Measurements from ENCODE around the gene APBB2. TPM values are rescaled to one million over a fixed set of nuclear protein-coding genes. Genes with fewer than 3 reads are reported as not detected.
"Not testable (repeated sequence)": the region's sequence is repeated elsewhere in the genome, so short reads cannot be mapped to it uniquely, and the experiment has no call there.

The APBB2 gene
- total RNA-seq, 1 donor, result 3.7 TPM

DNA sequence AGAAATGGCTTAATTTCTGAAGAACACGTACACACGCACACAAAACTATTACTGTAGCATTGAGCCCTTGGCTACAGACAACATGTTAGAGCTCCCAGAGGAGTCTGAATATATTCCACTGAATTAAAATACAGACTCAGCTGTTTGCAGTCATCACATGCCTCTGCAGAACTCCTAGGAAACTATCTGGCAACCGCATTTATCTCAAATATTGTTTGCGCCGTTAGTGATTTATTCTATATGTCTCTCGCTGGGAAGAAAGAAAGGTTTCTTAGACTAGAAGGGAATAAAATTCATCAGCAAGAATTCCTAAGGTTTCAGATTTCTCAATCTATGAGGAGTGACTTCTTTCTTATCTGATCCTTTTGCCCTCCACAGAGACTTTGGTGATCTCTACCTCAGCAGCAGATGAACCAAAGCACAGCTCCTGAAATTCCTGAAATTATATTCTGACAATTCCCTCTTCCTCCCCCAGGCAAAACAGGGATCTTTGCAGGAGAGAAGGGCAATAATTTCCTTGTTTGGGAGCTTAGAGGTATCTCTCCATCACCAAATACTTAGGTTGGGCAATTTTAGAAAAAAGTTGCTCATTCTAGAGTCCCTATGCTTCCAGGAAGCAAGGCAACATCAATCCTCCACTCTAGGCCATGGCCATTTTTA is 199.2 kb downstream of the APBB2 start:
- Histone ChIP-seq H3K4me3 (ENCODE audit: low read length) (no peak overlapping the region), H3K4me1 (ENCODE audit: insufficient read depth, low read length) (no peaks in the 10 kb centered on the region), H3K9me3 (ENCODE audit: low read depth, low read length) (no peaks in the 10 kb centered on the region), H3K27me3 (ENCODE audit: insufficient read depth, low read length) (no peaks in the 10 kb centered on the region)

DNA sequence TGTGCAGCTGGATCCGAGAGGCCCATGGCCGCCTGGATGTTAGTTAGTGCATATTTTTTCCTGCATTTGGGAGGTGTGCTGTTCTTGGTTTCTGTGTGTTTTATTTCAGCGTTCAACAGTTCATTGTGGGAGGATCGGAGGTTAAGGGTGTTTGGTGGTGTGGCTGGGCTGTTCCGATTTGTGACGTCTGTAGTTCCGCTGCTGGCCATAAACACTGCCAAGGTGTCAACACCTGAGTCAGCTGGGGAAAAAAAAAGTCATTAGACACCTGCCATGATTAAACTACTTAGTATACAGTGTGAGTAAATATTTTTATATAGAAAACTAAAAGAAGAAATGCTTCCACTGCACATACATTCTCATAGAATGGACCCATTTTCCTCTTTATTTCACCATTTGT is 200.2 kb downstream of the APBB2 start:
- no peaks in the 10 kb centered on the region for H3K27me3 ChIP-seq (ENCODE audit: insufficient read depth, low read length)
- H3K9me3 ChIP-seq (ENCODE audit: low read depth, low read length), result no peaks in the 10 kb centered on the region
- H3K4me1 ChIP-seq (ENCODE audit: insufficient read depth, low read length), result no peaks in the 10 kb centered on the region
- no peak overlapping the region for H3K4me3 ChIP-seq (ENCODE audit: low read length)

DNA sequence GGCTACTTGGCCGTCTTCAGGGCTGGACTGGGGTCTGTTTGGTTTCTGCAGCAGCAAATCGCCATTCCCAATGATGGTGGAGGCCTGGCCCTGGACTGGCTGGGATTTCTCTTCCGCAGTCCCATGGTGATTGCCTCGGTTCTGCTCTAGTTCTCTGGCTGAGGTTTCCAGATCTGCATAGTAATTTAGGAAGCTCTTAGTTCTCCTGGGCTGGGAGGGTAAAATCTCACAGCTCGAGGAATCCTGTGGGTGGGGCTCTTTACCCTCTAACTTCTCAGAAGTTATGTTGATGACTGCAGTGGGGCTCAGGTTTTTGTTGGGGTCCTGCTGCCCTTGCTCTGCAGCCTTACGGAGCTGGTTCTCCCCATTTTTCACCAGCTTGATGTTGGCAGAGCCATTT is 200.6 kb downstream of the APBB2 start:
- H3K4me1 ChIP-seq (ENCODE audit: insufficient read depth, low read length), result no peaks in the 10 kb centered on the region
- no peak overlapping the region for H3K4me3 ChIP-seq (ENCODE audit: low read length)
- no peaks in the 10 kb centered on the region for H3K27me3 ChIP-seq (ENCODE audit: insufficient read depth, low read length)
- no peaks in the 10 kb centered on the region for H3K9me3 ChIP-seq (ENCODE audit: low read depth, low read length)

DNA sequence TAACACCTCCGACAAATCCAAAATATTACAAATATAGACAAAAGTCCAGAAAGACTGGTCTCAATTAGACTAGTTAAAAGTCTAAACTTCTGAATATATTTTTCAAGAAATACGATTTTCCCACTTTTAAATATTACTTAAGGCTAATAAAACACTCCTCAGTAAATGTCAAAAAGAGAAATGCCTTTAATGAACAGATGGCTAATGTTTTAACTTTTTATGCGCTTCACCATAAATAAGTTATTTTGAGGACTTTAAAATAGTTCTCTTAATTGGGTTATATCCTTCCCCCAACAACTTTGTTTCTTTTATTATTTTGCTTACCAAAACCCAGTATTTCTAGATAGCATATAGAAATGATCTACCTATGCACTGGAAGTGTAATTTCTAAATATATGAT is 201.4 kb downstream of the APBB2 start:
- H3K27me3 ChIP-seq (ENCODE audit: insufficient read depth, low read length), result no peaks in the 10 kb centered on the region
- H3K4me3 ChIP-seq (ENCODE audit: low read length), result no peak overlapping the region
- H3K9me3 ChIP-seq (ENCODE audit: low read depth, low read length), result no peaks in the 10 kb centered on the region
- no peaks in the 10 kb centered on the region for H3K4me1 ChIP-seq (ENCODE audit: insufficient read depth, low read length)

DNA sequence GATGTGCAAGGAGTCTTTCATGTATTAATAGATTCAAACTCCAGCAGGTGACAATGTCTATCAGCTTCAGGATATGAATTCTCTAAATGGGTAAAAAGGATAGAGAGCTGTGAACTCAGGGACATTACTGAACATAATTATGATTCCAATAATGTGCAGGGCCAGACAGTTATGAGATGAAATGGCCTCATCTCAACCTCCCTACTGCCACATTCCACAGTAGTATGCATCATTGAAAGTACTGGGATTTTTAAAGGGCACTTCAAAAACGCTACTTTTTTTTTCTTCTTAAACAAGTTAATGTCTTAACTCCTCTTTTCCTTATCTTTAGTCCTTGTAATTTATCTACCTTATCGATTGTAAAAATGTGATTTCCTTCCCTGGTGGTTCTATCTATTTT is 202.0 kb downstream of the APBB2 start:
- Histone ChIP-seq H3K27me3 (ENCODE audit: insufficient read depth, low read length) (no peaks in the 10 kb centered on the region), H3K4me3 (ENCODE audit: low read length) (no peak overlapping the region), H3K4me1 (ENCODE audit: insufficient read depth, low read length) (no peaks in the 10 kb centered on the region), H3K9me3 (ENCODE audit: low read depth, low read length) (no peaks in the 10 kb centered on the region)

DNA sequence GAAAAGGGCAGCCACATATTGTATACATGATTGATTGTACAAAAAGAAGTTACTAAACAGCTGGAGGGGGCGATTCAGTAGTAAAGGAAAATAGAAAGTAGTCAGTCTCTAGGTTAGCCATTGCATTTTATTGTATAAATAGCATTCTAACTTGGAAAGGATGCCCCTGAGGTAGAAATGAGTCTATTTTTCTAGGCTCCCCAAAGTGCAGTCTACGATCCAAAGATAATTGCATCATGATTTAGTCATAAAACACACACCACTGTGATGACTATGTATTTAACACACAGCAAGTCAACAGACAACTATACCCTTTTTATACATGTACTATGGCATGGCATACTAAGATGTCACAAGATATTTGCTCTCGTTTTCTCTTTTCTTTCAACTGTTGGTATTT is 204.9 kb downstream of the APBB2 start:
- no peaks in the 10 kb centered on the region for H3K9me3 ChIP-seq (ENCODE audit: low read depth, low read length)
- no peaks in the 10 kb centered on the region for H3K4me1 ChIP-seq (ENCODE audit: insufficient read depth, low read length)
- H3K27me3 ChIP-seq (ENCODE audit: insufficient read depth, low read length), result no peaks in the 10 kb centered on the region
- H3K4me3 ChIP-seq (ENCODE audit: low read length), result no peak overlapping the region

DNA sequence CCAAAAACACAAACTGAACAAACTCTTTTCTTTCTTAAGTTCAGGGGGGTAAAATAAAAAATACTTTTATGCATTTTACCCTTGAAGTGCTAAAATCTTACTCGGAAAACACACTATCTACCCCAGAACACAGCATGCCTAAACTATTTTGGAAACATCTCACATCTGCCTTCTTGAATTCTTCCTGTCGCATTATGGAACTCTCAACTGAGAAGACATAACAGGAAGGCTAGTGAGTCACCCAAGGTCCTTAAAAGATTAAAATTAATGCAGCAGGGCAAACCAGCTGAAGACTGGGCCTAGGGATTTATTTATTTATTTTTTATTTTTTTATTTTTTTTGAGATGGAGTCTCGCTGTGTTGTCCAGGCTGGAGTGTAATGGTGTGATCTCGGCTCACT is 208.2 kb downstream of the APBB2 start:
- no peaks in the 10 kb centered on the region for H3K4me1 ChIP-seq (ENCODE audit: insufficient read depth, low read length)
- no peaks in the 10 kb centered on the region for H3K27me3 ChIP-seq (ENCODE audit: insufficient read depth, low read length)
- H3K9me3 ChIP-seq (ENCODE audit: low read depth, low read length), result no peaks in the 10 kb centered on the region
- H3K4me3 ChIP-seq (ENCODE audit: low read length), result no peak overlapping the region

DNA sequence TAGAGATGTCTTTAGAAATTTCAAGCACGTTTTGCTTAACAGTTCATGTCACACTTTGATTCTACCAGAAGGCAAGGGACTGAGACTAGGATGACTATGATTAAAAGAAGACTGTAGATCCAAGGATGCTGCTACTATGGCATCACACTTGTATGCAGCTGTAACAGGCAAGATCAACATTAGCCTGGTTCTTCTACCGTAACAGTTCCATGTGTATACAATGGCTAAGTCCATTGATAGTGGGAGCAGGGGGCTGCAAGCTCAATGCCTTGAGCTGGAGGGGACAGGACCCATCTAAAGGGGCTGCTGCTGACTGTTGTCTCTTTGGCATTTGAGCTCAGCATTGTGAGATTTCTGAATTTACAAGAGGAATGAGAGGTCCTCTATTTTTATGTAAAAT is 212.0 kb downstream of the APBB2 start:
- peaks cover 22% of the 10 kb centered on the region for H3K4me1 ChIP-seq (ENCODE audit: insufficient read depth, low read length)
- H3K9me3 ChIP-seq (ENCODE audit: low read depth, low read length), result no peaks in the 10 kb centered on the region
- H3K27me3 ChIP-seq (ENCODE audit: insufficient read depth, low read length), result no peaks in the 10 kb centered on the region
- no peak overlapping the region for H3K4me3 ChIP-seq (ENCODE audit: low read length)

DNA sequence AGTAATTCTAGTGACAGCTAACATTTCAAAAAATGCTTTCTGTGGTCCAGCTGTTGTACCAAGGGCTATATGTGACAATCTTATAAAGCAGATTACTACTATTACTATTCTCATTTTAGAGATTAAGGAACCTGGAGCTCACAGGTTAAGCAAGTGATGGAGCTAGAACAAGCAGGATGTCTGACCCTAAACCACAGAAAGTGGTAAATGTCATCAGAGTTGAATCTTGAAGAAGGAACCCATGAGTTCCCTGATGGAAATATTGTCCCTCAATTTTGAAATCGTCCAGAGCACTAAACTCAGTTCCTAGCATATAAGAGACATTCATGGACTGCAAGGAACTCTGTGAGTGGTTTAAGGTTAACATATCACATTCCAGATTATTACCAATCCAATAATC is 214.0 kb downstream of the APBB2 start:
- H3K4me1 ChIP-seq (ENCODE audit: insufficient read depth, low read length), result peaks cover 22% of the 10 kb centered on the region
- H3K9me3 ChIP-seq (ENCODE audit: low read depth, low read length), result no peaks in the 10 kb centered on the region
- no peaks in the 10 kb centered on the region for H3K27me3 ChIP-seq (ENCODE audit: insufficient read depth, low read length)
- no peak overlapping the region for H3K4me3 ChIP-seq (ENCODE audit: low read length)

DNA sequence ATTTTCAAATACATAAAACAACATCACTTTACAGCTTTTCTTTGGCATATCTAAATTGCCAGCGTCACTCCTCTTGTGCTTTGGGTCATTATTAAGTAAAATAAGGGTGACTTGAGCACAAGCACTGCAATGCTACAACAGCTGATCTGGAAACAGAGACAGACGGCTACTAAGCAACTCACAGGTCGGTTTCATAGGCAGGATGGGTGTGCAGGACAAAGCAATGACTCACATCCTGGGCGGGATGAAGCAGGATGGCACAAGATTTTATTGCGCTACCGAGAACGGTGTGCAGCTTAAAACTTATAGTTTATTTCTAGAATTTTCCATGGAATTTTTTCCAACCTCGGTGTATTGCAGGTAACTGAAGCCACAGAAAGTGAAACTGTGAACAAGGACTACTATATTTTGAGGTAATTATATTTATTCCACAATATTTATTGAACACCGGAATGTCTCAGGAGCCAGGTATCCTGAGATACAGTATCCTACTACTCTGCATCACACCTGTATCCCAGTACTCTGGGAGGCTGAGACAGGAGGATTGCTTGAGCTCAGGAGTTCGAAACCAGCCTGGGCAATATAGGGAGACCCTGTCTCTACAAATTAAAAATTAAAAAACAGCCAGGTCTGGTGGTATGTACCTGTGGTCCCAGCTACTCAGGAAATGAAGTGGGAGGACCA is 215.5 kb downstream of the APBB2 start:
- Histone ChIP-seq H3K9me3 (ENCODE audit: low read depth, low read length) (no peaks in the 10 kb centered on the region), H3K27me3 (ENCODE audit: insufficient read depth, low read length) (no peaks in the 10 kb centered on the region), H3K4me3 (ENCODE audit: low read length) (no peak overlapping the region), H3K4me1 (ENCODE audit: insufficient read depth, low read length) (peaks cover 23% of the 10 kb centered on the region)

DNA sequence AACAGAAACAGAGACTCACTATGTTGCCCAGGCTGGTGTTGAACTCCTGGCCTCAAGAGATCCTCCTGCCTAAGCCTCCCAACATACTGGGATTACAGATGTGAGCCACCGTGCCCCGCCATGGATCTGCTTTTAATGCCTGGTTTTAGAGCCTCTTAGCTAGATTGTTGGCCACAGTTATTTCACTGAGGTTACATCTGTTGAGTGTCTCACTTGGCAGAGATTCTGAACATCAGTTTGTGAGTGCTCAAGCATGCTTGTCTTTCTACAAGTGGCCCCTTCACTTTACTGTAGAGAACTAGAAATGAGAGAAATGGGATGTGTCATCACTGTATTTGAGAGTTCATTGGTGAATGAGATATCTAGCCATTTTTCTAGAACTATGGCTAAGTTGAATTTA is 218.5 kb downstream of the APBB2 start:
- peaks cover 47% of the 10 kb centered on the region for H3K4me1 ChIP-seq (ENCODE audit: insufficient read depth, low read length)
- H3K27me3 ChIP-seq (ENCODE audit: insufficient read depth, low read length), result no peaks in the 10 kb centered on the region
- no peak overlapping the region for H3K4me3 ChIP-seq (ENCODE audit: low read length)
- no peaks in the 10 kb centered on the region for H3K9me3 ChIP-seq (ENCODE audit: low read depth, low read length)

DNA sequence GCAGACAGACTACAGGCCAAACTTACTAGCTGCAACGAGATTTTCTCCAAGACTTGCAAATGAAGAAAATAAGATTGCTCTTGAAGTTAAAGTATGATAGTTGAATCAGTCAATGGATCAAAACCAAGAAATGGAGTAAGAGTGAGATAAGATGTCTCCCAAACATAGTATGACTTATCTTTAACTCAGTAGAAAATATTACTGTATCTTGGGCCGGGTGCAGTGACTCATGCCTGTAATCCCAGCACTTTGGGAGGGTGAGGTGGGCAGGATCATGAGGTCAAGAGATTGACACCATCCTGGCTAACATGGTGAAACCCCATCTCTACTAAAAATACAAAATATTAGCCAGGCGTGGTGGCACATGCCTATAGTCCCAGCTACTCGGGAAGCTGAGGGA is 220.0 kb downstream of the APBB2 start:
- not testable (repeated sequence) for H3K4me3 ChIP-seq (ENCODE audit: low read length); H3K27me3 ChIP-seq (ENCODE audit: insufficient read depth, low read length); H3K9me3 ChIP-seq (ENCODE audit: low read depth, low read length)
- peaks cover 41% of the 10 kb centered on the region for H3K4me1 ChIP-seq (ENCODE audit: insufficient read depth, low read length)

DNA sequence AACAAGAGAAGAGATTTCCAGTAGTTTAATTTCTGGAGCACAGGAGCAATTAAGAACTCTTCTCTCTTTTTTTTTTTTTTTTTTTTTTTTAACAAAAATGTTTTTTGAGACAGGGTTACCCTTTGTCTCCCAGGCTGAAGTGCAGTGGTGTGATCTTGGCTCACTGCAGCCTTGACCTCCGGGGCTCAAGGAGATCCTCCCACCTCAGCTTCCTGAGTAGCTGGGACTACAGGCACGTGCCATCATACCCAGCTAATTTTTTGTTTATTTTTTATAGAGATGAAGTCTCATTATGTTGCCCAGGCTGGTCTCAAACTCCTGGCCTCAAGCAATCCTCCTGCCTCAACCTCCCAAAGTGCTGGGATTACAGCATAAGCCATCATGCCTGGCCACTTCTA is 221.0 kb downstream of the APBB2 start:
- not testable (repeated sequence) for H3K27me3 ChIP-seq (ENCODE audit: insufficient read depth, low read length); H3K9me3 ChIP-seq (ENCODE audit: low read depth, low read length); H3K4me3 ChIP-seq (ENCODE audit: low read length)
- peaks cover 32% of the 10 kb centered on the region for H3K4me1 ChIP-seq (ENCODE audit: insufficient read depth, low read length)

DNA sequence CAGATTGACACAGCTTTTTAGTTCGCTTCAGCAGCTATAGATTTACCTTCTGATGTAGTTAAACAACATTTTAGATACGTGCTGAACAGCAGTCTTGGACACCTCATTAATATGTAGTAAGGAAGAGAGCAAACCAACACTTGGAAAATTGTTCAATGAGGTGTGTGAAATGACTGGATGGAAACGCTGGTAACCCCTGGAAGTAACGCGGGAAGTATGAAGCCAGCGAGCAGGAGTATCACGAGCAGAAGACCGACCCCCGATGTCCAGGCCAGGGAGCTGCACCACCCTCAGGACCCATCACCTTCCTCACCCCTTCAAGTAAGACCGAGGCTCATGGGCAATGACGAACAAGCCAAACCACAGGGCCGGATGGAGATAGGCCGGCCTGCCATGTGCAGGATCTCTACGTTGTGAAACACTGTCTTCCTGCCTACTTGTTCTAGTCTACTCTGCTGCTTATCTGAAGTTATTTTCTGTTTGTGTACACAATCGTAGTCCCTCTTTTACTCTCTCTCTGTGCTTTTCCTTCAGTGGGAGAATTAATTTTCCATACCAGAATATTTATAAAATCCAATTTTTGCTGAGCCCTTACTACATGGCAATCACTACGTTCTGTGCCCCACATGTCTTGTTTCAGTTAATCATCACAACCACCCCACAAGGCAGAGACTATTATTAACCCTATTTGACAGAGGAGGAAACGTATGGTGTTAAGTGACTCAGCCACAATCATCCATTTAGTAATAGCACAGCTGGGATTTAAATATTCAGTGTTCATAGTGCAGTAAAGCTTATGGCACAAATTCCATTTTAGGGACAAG is 221.7 kb downstream of the APBB2 start:
- no peaks in the 10 kb centered on the region for H3K9me3 ChIP-seq (ENCODE audit: low read depth, low read length)
- peaks cover 32% of the 10 kb centered on the region for H3K4me1 ChIP-seq (ENCODE audit: insufficient read depth, low read length)
- no peak overlapping the region for H3K4me3 ChIP-seq (ENCODE audit: low read length)
- H3K27me3 ChIP-seq (ENCODE audit: insufficient read depth, low read length), result no peaks in the 10 kb centered on the region

DNA sequence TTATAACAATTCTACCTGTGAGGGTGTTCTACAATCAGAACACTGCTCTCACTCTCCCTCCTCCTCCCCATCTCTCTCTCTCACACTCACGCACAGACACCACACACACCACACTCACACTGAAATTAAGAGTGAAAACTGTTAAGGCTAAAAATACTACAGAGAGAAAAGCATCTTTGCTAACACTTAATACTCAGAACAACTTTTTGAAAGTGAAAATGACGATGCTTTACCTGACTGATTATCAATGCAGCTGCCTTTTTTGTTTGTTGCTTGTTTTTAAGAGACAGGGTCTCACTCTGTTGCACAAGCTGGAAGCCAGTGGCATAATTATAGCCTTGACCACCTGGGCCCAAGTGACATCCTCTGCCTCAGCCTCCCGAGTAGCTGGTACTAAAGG is 222.4 kb downstream of the APBB2 start:
- Histone ChIP-seq H3K27me3 (ENCODE audit: insufficient read depth, low read length) (no peaks in the 10 kb centered on the region), H3K4me3 (ENCODE audit: low read length) (no peak overlapping the region), H3K9me3 (ENCODE audit: low read depth, low read length) (no peaks in the 10 kb centered on the region), H3K4me1 (ENCODE audit: insufficient read depth, low read length) (peaks cover 32% of the 10 kb centered on the region)

Measured in mononuclear cell (primary cell).